Spinal cord (tissue), 10 donors: ENCODE measurements around the gene DOCK1. TPM values are rescaled to one million over a fixed set of nuclear protein-coding genes. Genes with fewer than 3 reads are reported as not detected.
A peak's percentile ranks its signal among the peaks of the same experiment; 100 is the strongest.

Experiments
- DNase-seq, 6 donors: peaks; one replicate each; pipeline versions ENCODE4 v3.0.0 to v3.0.0-alpha.2; 2013 to 2015; ENCODE audit warnings: low spot score in 6 of 6, low read depth in 4 of 6
- H3K27ac ChIP-seq: one replicate; pipeline ENCODE4 v1.5.1; 2013; ENCODE audit warnings: low read depth, low read length, control low read depth
- H3K27me3 ChIP-seq: one replicate; pipeline ENCODE4 v1.6.1; 2013; ENCODE audit warnings: low read length; ENCODE audit not compliant: control insufficient read depth, insufficient read depth
- H3K36me3 ChIP-seq: one replicate; pipeline ENCODE4 v1.6.1; 2013; ENCODE audit warnings: low read length; ENCODE audit not compliant: control insufficient read depth, insufficient read depth
- H3K4me1 ChIP-seq: one replicate; pipeline ENCODE4 v1.6.1; 2013; ENCODE audit warnings: low read length; ENCODE audit not compliant: control insufficient read depth, insufficient read depth
- H3K4me3 ChIP-seq: one replicate; pipeline ENCODE4 v1.5.1; 2013; ENCODE audit warnings: low read depth, low read length, control low read depth
- H3K9me3 ChIP-seq: one replicate; pipeline ENCODE4 v1.6.1; 2013; ENCODE audit warnings: low read length; ENCODE audit not compliant: control insufficient read depth, insufficient read depth
- WGBS: methylation state at CpG from one replicate; pipeline ENCODE4 v1.1.5; 2013; ENCODE audit warnings: missing lambda C conversion rate; ENCODE audit not compliant: insufficient coverage; 5-methylcytosine and 5-hydroxymethylcytosine counted together
- polyA plus RNA-seq, 2 donors: library from polyadenylated mRNA; unstranded; fragments of 120-200 nt; gene quantifications; one replicate each; pipeline ENCODE4 v1.2.1, GENCODE V29; 2013; ENCODE audit not compliant: insufficient read length in 2 of 2
- total RNA-seq, 2 donors: library from RNA; depleted of rRNA in 1 of 2; stranded (reverse); fragments of 120-200 nt in 1 of 2; fragments of >200 nt in 1 of 2; gene quantifications; one replicate each; pipeline versions ENCODE4 v1.2.3 to v1.2.4, GENCODE V29; 2013 to 2014
- donor health status: healthy.

DOCK1 gene
- total and polyA plus RNA-seq, 4 donors = 31.3 to 74.1 (median 50.3) TPM

DNA sequence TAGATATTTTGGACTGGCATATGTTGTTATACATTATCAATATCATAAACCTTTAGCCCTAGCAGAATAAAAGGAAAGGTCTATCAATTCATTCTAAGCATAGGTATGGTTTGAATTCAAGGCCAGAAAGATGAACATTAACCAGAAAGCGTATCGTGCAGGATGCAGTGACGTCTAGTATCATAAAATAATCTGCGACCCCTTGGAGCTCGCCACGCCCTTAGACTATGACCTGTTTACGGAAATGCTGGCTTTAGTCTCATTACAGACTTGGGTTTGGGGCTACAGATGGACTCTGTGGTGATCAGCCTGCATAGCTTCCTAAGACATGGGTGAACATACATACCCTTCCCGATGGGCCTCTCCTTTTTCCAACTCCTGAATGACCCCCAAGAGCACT lies 269.6 kb downstream of the DOCK1 start:
- Histone ChIP-seq H3K27me3 (no peaks in the 10 kb centered on the region), H3K27ac (no peak overlapping the region), H3K9me3 (no peaks in the 10 kb centered on the region), H3K36me3 (peaks cover 22% of the 10 kb centered on the region), H3K4me3 (no peak overlapping the region), H3K4me1 (no peaks in the 10 kb centered on the region)
- no peak for DNase-seq
- 92% methylated on average over 6 of the region's 8 CpGs for WGBS

DNA sequence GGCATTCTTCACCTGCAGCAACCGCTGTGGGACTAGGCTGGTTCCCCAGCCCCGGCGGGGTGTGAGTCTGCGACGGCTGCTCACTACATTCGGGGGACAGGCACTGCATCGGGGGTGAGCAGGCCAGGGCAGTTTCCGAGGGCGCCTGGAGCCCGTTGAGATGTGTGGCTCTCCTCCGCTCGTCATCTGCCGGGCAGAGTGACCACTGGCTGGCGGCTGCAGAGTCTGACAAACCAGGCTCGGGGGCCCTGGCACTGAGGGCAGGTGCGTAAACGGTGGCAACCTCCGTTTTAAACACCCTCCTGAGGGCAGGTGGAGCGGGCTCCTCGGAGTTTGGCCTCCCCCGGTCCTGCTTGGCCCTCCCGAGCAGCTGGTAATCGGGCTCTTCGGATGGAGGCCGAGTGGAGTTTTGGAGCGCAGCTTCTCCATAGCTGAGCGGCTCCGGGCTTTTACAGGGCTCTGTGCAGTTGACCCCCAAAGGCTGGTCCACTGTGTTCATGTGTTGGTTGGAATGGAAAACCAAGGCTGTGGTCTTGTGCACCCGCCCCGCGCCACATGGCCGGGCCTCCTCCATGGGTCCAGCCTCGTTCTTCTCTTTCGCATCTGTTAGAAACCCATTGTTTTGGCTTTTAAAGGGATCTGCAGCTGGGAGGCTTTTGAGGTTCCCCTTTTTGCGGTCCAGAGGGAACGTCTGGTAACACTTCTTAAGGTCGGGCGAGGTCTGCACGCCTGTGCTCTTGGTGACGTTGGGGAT lies 270.3 kb downstream of the DOCK1 start:
- 96% methylated on average over 38 of the region's 40 CpGs for WGBS
- DNase-seq = no peak
- no peaks in the 10 kb centered on the region for H3K27me3 ChIP-seq

DNA sequence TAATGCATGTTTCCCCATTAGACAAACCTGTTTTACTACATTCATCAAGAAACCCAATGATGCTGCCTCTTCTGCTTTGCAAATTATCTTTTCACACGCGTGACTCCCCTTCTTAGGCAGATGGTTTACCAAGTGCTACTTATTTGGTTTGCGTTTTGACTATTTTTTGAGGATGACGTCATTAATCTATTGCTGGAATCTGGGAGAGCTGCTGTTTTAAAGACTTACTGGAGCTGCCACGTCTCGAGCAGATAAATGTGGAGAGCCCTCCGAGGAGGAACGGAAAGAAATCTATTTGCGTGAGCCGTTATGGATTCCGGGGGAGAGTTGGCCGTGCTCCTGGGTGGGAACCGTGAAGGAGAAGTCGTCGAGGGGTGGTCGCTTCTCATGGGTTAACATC lies 271.4 kb downstream of the DOCK1 start:
- DNase-seq = peak in 1 of 6 donors; percentile 53
- no peaks in the 10 kb centered on the region for H3K4me1 ChIP-seq
- H3K9me3 ChIP-seq = no peaks in the 10 kb centered on the region
- peaks cover 22% of the 10 kb centered on the region for H3K36me3 ChIP-seq
- WGBS = 64% methylated on average over 12 of the region's 16 CpGs
- no peak overlapping the region for H3K27ac ChIP-seq
- no peaks in the 10 kb centered on the region for H3K27me3 ChIP-seq
- no peak overlapping the region for H3K4me3 ChIP-seq

More for the DNA sequence above, 270.3 kb downstream of the DOCK1 start:
- Histone ChIP-seq H3K4me1 (no peaks in the 10 kb centered on the region), H3K9me3 (no peaks in the 10 kb centered on the region), H3K4me3 (no peak overlapping the region), H3K27ac (no peak overlapping the region), H3K36me3 (peaks cover 22% of the 10 kb centered on the region)

DNA sequence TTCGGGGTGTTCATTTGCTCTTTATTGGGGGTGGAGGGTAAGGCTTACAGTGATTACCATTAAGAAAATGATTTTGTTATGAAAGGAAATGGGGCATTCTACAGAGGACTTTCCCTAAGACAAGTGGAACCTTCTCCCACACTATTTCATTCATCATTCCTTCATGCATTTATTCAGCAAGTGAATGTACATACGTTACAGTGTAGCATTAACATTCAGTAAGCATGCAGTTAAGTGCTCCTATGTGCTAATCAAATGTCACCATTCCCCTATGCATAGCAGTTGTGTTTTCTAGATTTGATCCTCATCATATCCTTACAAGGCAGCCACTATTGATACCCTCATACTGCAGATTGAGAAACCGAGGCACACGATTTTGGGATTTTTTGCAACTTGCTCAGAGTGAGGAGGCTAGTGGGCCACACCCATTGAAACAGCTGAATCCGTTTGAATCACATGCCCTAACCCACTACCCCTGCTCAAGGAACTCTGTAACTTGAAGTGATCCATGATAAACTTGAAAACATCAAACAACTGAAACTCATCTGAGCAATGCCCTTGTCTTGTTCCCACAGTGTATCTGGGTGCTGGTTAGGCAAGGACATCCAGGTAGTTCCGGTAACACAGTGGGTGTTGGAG lies 274.5 kb downstream of the DOCK1 start:
- no peaks in the 10 kb centered on the region for H3K27me3 ChIP-seq
- no peak for DNase-seq
- no peaks in the 10 kb centered on the region for H3K4me1 ChIP-seq
- H3K27ac ChIP-seq = no peak overlapping the region
- H3K36me3 ChIP-seq = peaks cover 16% of the 10 kb centered on the region
- H3K4me3 ChIP-seq = no peak overlapping the region
- 91% methylated on average over 4 of the region's 6 CpGs for WGBS
- H3K9me3 ChIP-seq = no peaks in the 10 kb centered on the region

DNA sequence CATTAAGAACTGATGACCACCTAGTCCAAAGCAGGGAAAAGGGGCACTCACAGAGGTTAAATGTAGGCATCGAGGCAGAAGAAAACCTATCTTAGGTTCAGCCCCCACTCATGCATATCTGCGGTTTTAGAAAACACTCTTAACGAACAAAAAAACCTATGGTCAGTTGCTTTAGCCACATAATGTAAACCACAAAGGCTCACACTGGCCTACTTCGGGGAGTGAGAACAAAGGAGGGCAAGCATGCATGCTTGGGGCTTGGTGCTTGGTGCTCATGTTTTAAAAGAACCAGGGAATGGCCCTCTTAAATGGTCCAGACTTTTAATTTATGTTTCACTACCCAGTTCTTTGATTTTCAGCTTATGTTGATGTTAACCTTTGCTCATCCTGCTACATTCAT lies 276.9 kb downstream of the DOCK1 start:
- no peak overlapping the region for H3K4me3 ChIP-seq
- H3K27ac ChIP-seq = no peak overlapping the region
- no peaks in the 10 kb centered on the region for H3K4me1 ChIP-seq
- no peaks in the 10 kb centered on the region for H3K9me3 ChIP-seq
- WGBS = no CpG with 5 or more reads among the region's 4 CpGs
- H3K36me3 ChIP-seq = peaks cover 3% of the 10 kb centered on the region
- no peak for DNase-seq
- no peaks in the 10 kb centered on the region for H3K27me3 ChIP-seq

DNA sequence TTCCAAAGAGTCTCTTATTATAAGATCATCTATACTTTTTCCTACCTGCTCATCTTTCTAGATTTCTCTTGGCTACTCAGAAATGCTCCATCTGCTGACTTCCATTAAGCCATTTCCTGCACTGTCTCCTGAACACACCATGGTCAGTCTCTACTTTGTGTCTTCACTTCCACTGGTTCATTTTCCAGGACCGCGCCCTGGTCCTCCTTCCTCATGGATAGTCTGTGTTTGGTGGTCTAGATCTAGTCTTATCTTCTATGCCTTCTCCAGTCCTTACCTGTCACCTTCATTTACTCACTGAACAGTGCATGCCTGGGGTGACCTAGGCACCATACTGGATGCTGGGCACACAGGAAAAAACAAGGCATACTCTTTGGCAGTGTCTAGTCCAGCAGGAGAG lies 279.4 kb downstream of the DOCK1 start:
- no CpG with 5 or more reads among the region's 2 CpGs for WGBS
- H3K9me3 ChIP-seq = no peaks in the 10 kb centered on the region
- H3K36me3 ChIP-seq = peaks cover 2% of the 10 kb centered on the region
- no peak overlapping the region for H3K4me3 ChIP-seq
- H3K27ac ChIP-seq = no peak overlapping the region
- no peaks in the 10 kb centered on the region for H3K4me1 ChIP-seq
- no peak for DNase-seq
- H3K27me3 ChIP-seq = no peaks in the 10 kb centered on the region

DNA sequence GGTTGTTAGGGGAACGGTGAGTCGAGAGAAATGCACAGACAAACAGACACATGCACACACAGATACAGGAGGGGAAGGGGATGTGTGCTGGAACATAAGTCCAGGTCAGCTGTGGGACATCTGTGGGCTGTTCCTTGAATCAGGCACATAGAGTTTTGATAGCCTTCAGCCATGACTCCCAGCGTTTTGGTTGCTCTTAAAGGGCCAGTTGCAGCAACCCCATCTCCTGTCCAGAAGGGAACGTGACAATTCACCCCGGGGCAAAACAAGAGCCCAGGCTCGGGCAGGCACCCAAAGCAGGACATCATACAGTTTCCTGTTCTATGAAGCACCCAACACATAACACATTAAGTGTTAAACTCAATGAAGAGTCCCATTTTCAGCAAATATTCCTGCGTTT lies 281.6 kb downstream of the DOCK1 start:
- no peak overlapping the region for H3K27ac ChIP-seq
- 60% methylated on average over 3 of the region's 7 CpGs for WGBS
- H3K4me1 ChIP-seq = no peaks in the 10 kb centered on the region
- DNase-seq = no peak
- no peaks in the 10 kb centered on the region for H3K9me3 ChIP-seq
- peaks cover 2% of the 10 kb centered on the region for H3K36me3 ChIP-seq
- no peak overlapping the region for H3K4me3 ChIP-seq
- H3K27me3 ChIP-seq = no peaks in the 10 kb centered on the region

DNA sequence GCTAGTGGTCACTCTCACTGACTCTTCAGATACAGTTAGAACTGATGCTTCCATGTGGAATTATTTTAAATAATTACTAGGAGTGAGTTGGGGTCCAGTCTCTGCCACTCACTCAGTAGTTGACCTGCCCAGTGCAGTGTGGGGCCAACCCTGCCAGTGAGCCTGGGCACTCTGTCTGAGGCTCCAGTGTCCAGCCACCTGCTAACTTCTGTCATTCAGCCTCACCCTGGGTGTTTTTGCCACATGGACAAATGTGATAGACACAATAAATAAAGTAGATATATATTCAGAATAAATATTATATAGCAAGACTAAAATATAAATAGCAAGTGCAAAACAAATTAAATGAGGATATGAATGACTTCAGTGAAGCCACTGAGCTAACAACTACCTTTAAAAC lies 284.0 kb downstream of the DOCK1 start:
- no peak overlapping the region for H3K27ac ChIP-seq
- no peaks in the 10 kb centered on the region for H3K4me1 ChIP-seq
- H3K36me3 ChIP-seq = peaks cover 2% of the 10 kb centered on the region
- H3K27me3 ChIP-seq = peaks cover 2% of the 10 kb centered on the region
- no peak overlapping the region for H3K4me3 ChIP-seq
- H3K9me3 ChIP-seq = no peaks in the 10 kb centered on the region
- no peak for DNase-seq

DNA sequence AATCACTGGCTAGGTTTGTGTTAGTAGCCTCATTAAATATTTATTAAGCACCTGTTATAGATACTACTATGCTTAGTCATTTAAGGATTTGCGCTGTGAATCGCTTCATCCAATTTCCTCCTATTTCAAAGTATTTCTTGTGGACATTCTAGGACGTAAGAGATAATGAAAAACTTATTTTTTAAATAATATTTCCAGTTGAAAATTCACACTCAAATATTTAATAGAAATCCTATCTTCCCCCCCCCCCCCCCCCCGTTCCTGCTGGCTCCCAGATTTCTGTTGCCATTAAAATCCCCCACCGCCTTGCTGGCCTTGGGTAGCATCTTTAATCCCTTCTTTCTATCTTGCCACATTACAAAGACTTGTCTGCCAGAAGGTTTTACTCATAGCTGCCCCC lies 285.2 kb downstream of the DOCK1 start:
- no peak overlapping the region for H3K27ac ChIP-seq
- 100% methylated on average over 1 of the region's 5 CpGs for WGBS
- H3K9me3 ChIP-seq = no peaks in the 10 kb centered on the region
- no peak for DNase-seq
- peaks cover 2% of the 10 kb centered on the region for H3K36me3 ChIP-seq
- peaks cover 11% of the 10 kb centered on the region for H3K4me1 ChIP-seq
- H3K27me3 ChIP-seq = peaks cover 13% of the 10 kb centered on the region
- H3K4me3 ChIP-seq = no peak overlapping the region

DNA sequence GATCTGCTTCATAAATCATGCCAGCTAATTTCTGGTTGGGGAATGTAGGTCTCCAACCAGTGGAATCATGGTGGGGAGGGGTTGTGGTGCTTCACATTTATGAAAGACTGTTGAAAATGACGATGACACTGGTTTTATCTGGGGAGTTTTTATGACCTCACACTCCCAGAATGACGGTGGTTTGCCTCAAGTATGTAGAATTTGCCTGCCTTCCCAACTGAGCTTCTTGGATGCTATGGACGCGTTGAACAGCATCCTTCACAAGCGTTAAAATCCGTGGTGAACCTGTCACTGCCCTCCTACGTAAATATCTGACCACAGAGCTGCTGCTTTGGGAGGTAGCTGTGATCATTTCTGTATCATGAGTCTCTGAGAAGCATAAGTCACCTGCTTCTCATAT lies 287.9 kb downstream of the DOCK1 start:
- Histone ChIP-seq H3K36me3 (peaks cover 2% of the 10 kb centered on the region), H3K27me3 (peaks cover 15% of the 10 kb centered on the region), H3K27ac (no peak overlapping the region), H3K4me3 (no peak overlapping the region), H3K9me3 (no peaks in the 10 kb centered on the region), H3K4me1 (peaks cover 21% of the 10 kb centered on the region)
- WGBS = 68% methylated on average over 4 of the region's 7 CpGs
- DNase-seq = peak in 1 of 6 donors; percentile 12
